NCI-H82 treated with DMSO at 0.1 percent for 48 hours (cell line): Measurements from ENCODE around the gene TGM3.

Experiments
- DNase-seq: peaks from one replicate; lab custom pipeline; 2025; ENCODE audit not compliant: unreplicated experiment; lab: John Stamatoyannopoulos, UW

TGM3 gene

GRCh38 chr20:2305029-2305428, 9.2 kb downstream of the TGM3 start:
- DNase-seq = no peak

- no peak for DNase-seq
Measured at GRCh38 chr20:2305479-2305878, 9.7 kb downstream of the TGM3 start.

GRCh38 chr20:2305946-2306345, 10.1 kb downstream of the TGM3 start:
- no peak for DNase-seq

- DNase-seq = no peak
Measured at GRCh38 chr20:2307136-2307535, 11.3 kb downstream of the TGM3 start.

GRCh38 chr20:2311329-2311728, 15.5 kb downstream of the TGM3 start:
- DNase-seq = no peak

DNA sequence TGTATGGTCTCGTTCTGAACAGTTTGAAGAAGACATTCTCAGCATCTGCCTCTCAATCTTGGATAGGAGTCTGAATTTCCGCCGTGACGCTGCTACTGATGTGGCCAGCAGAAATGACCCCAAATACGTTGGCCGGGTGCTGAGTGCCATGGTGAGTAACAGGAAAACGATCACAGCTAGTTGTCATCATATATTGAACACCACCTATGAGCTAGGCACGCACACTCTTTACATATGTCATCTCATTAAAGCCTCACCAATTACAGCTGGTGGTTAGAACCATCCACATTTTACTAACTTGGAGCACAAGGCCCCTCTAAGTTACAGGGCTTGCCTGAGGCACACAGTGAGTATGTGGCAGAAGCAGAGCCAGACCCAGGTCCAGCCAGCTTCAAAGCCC, 17.1 kb downstream of the TGM3 start:
- DNase-seq = no peak

DNA sequence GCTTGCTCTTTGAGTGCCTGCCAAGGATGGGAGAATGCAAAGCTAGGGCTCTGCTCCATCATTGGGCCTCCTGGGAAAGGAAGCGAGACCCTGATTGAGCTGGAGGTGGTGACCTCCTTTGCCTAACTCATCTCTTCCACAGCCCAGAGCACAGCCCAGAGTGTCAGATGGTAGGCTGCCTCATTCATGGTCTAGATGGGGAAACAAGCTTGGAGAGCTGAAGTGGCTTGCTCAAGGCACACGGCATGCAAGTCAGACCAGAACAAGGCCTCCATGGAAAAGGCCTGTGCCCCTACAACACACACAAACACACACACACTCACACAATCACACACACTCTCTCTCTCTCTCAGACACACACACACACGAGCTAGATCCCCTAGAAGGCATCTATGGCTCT, 17.5 kb downstream of the TGM3 start:
- no peak for DNase-seq

GRCh38 chr20:2314759-2315439, 19.1 kb downstream of the TGM3 start:
- DNase-seq = no peak

DNA sequence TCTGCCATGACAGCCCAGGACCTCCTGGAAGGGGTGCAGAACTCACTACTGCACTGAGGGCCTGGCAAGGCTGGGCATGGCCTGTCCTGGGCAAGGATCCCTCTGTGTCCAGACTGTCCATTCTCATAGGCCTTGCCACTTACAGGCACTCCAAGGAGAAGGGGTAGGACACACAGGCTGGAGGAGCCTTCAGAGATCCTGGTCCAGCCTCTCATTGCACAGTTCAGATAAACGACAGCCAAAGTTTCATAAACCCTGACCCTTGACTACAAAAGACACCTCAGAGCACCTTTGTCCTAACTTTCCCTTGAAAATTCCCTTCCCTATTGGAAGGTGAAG, 19.6 kb downstream of the TGM3 start:
- DNase-seq = no peak

DNA sequence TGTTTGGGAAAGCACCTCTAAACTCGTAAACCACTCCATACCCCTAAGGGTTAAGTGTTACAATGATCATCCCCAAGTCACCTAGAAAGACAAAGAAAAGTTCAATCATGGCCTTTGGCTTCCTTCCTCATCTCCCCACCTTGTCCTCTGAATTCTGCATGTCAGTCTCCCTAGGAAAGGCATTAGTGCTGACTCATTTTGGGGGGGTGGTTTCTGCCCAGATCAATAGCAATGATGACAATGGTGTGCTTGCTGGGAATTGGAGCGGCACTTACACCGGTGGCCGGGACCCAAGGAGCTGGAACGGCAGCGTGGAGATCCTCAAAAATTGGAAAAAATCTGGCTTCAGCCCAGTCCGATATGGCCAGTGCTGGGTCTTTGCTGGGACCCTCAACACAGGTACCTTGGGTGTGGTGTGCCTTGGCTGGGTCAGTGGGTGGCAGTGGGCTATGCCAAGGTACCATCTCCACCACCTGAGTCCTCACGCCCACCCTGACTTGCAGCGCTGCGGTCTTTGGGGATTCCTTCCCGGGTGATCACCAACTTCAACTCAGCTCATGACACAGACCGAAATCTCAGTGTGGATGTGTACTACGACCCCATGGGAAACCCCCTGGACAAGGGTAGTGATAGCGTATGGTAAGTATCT, 21.2 kb downstream of the TGM3 start:
- no peak for DNase-seq

GRCh38 chr20:2320813-2321658, 25.2 kb downstream of the TGM3 start:
- no peak for DNase-seq

- no peak for DNase-seq
Measured at GRCh38 chr20:2323051-2323450, 27.2 kb downstream of the TGM3 start.

GRCh38 chr20:2326046-2326445, 30.2 kb downstream of the TGM3 start:
- DNase-seq = no peak

- DNase-seq = no peak
Measured at GRCh38 chr20:2327620-2328555, 32.1 kb downstream of the TGM3 start.

GRCh38 chr20:2329286-2329685, 33.5 kb downstream of the TGM3 start:
- DNase-seq = no peak

DNA sequence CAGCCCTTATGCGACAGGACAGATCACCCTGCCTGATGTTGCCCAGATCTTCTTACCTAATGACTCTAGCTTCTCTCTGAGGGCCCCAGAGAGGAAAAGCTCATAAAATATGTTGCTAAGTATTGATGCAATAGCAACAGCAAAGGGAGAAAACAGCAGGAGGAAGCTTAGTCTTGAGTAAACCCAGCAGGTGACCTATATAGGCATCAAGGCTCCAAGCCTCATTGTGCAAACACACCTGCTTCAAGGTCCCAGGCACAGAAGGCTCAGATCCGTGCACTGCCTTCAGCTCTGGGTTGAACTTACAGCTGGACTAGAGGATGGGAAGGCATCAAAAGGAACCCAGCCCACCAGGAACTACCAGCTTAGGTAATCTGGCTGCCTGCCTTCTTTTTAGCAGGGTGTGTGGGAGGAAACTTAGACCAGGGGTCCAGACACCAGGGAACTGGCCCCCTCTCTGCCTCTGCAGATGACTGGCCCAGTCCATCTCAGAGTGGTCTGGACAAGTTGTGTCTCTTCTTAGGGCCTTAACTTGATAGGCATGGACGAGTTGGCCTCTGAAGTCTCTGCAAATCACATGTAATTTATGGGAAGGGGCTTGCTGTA, 34.4 kb downstream of the TGM3 start:
- no peak for DNase-seq

DNA sequence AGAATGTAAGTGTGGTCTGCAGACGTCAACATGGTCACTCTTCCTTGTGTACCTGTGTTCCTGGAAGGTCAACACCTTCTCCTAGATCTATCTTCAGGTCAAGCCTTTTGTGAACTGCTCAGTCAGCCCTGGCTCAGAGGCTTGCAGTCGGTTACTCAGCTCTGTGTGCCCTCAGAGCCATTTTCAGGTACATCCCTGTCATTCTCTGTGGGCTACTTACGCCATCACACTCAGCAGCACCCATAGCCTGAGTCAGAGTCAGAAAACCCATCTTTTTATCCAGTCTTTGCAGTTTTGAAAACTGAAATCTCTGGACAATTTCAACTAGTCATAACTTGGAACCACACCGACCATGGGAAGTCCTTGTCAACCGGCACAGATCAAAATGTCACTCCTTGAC, 35.3 kb downstream of the TGM3 start:
- no peak for DNase-seq

DNA sequence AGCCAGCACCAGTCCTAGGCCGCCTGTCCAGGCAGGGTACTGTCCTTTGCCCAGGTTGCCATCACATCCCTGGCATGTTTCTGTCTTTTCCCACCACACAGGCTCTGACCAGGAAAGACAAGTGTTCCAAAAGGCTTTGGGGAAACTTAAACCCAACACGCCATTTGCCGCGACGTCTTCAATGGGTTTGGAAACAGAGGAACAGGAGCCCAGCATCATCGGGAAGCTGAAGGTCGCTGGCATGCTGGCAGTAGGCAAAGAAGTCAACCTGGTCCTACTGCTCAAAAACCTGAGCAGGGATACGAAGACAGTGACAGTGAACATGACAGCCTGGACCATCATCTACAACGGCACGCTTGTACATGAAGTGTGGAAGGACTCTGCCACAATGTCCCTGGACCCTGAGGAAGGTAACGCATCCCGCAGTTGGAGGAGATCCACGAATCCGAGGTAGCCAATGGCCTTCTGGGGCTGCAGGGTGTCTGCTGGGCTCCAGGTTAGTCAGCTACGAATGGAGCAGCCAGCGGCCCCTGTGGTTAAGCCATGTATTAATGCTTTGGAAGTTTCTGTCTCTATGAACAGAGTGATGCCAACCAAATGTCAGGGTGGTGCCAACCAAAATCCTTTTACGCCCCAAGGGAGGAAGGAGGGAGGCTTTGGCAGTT, 36.2 kb downstream of the TGM3 start:
- no peak for DNase-seq

DNA sequence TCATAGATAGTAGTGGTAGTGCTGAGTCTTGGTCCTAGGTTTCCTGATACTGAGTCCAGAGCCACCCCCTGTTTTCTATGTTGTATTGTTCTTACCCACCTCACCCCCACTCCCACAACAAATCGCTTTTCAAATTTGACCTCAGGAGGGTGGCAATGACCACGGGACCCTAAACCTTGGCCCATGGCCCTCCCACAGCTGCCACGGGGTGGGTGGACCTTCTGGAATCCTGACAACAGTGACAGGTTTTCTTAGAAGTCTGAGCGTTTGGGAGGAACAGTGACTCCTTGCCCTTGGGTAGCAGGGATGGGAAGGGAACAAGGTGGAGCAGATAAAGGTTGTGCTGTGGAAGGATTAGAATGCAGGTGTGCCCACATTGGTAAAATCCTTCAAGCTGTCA, 36.9 kb downstream of the TGM3 start:
- DNase-seq = no peak

- DNase-seq = no peak
Measured at GRCh38 chr20:2333821-2334220, 38.0 kb downstream of the TGM3 start.
